GM19099 (cell line): Measurements from ENCODE around the gene BICC1.

Experiments
- POLR2A ChIP-seq: IDR thresholded peaks from 3 replicates; pipeline ENCODE4 v1.6.1; 2011; ENCODE audit warnings: low read depth; ENCODE audit not compliant: insufficient read length; ENCODE audit errors: extremely low read depth

BICC1 gene

DNA sequence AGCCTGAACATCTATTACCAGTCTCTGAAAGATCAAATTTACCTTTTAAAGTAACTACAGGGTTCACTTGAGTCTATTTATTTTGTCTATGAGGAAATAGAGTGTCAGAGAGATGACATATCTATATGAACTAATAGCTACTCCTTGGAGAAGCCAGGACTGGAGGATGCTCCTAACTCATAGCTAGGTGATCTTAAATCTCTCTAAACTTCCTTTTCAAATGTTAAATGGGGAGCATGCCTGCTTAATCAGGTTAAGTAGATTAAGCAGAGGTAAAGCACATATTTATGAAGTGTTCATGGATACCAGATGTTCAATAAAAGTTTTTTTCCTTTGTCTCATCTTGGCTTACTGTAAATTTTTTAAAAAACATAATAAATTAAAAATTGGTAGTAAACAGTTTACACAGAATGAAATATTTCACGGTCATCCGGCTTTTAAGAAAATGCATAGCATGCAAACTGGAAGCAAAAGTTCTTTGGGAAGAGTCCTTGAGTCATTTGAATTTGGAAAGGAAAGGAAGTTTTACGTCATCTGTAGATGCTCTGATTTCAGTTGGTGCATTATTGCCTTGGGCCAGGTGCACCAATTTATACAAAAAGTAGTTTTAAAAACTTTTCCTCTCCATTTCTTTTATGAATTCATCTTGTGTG, 155.1 kb downstream of the BICC1 start:
- no peak for TF ChIP-seq POLR2A

DNA sequence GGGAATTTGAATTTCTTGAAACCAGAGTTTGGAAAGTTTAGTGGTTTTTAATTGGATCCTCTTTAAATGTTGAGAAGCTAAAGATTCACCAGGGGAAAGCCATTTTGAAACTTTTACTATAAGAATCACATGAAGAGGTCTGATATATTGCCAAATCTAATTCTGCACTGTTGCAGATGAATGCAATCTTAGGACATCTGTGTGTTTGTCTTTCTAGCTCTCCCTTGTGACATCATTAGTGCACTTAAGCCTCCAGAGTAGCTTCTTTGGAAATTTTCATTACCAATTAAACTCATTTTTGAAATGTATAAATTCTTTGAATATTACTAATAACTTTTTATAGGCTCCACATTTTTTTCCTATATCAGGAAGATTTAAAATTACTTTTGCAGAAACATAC, 160.2 kb downstream of the BICC1 start:
- TF ChIP-seq POLR2A, result no peak

DNA sequence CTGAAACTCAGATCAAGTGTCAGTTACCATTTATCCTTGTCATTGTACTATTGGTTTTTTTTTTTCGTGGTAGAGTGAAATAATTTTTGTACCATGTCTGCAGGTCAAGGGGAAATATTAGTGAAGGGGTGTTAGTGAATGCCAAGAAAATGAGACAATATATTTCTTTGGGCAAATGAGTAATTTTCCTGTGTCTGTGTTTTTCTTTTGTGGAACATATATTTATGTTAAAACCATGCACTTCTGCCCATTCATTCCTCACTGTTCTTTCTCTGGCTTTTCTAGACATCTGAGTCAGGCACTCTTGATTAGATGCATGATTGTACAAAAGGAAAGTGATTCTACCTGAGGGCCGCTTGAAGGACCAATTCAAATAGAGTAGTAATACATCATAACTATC, 161.6 kb downstream of the BICC1 start:
- TF ChIP-seq POLR2A, result no peak

DNA sequence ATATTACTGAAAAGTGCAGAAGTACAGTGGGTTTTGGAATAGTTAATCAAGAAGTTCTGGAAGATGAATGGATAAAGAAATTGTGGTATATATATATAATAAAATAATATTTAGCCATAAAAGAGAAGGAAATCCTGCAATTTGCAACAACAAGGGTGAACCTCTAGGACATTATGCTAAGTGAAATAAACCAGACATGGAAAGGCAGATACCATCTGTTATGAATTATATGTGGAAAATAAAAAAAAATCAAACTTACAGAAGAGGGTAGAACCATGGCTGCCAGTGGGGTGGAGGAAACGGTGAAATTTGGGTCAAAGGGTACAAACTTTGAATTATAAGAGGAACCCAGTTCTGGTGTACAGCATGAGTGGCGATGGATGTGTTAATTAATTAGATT, 162.6 kb downstream of the BICC1 start:
- TF ChIP-seq POLR2A, result no peak

DNA sequence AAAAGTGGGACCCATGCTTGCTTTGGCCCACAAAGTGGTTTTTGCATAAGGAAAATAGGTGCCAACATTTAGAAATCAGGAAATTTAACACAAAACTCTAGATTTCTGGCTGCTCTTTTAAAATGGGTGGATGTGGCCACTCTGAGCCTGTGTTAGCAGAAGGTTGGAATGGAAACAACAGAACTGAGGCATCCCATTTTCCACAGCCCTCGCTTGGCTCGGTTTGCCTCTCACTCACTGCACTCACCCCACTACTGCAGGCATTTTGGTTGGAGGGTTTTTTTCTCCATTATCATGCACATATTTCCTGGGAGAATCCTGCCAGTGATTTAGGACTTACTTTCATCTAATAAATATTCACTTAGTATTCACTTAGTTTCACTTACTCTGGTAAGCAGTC, 178.9 kb downstream of the BICC1 start:
- no peak for TF ChIP-seq POLR2A

DNA sequence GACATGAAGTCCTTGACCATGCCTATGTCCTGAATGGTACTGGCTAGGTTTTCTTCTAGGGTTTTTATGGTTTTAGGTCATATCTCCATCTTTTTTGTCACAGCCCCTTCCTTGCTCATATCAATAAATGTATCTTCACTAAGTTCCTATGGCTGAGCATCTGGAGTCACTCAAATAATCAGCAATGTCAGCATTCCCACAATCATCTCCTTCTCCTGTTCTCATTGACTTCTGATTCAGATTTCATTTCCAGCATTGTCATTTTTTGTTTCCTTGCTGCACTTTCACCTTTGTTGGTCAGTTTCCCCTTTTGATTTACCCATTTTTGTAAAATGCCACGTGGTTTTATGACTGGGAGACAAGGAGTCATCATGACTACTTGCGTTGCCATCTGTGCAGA, 181.2 kb downstream of the BICC1 start:
- no peak for TF ChIP-seq POLR2A

DNA sequence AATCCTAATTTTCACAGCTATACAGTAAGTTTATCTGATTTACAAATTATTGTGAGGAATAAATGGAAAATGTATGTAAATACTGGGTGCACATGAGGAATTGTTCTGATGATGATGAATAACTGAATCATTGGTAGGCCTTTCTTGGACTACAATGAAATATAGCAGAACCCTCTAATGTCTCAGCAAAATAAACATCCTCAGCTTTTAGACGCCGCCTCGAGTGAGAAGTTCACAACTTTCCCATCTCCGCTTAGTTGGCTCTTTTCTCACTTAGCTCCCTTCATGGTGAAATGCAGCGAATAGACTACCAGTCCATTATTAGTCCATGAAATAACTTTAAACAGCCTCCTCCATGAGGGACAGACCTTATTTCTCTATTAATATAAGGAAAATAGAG, 182.3 kb downstream of the BICC1 start:
- TF ChIP-seq POLR2A, result no peak

DNA sequence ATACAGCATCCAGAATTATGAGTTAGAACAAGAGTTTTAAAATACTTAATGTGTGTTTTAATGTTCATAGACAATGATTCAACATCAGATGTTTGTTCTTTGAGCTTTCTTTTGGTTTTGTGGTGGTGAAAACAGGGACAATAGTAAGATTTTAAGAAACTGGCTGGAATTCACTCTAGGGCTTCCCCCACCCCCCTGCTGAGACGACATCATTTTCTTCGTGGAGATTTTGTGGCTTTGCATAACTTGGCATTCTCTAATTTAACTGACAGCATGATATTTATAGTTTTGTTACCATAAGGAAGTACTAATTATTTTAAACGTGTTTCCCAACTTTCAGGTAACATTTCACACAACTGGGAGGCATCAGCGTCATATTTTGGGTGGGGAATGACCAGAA, 184.1 kb downstream of the BICC1 start:
- no peak for TF ChIP-seq POLR2A

DNA sequence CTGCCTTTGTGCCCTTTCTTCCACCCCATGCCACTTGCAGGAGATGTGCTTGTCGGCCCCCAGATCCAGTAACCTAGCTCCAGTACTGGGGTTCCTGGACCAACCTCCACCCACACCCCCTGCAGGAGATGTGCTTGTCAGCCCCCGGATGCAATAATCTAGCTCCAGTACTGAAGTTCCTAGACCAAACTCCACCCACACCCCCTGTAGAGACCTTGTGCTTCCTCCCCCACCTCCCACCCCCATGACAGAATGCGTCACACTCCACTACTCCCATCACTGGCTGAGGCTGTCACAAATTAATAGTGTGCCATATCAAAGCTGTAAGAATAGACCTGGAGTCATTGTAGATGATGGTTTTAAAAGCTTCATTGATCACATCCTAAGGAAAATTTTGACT, 185.0 kb downstream of the BICC1 start:
- no peak for TF ChIP-seq POLR2A

DNA sequence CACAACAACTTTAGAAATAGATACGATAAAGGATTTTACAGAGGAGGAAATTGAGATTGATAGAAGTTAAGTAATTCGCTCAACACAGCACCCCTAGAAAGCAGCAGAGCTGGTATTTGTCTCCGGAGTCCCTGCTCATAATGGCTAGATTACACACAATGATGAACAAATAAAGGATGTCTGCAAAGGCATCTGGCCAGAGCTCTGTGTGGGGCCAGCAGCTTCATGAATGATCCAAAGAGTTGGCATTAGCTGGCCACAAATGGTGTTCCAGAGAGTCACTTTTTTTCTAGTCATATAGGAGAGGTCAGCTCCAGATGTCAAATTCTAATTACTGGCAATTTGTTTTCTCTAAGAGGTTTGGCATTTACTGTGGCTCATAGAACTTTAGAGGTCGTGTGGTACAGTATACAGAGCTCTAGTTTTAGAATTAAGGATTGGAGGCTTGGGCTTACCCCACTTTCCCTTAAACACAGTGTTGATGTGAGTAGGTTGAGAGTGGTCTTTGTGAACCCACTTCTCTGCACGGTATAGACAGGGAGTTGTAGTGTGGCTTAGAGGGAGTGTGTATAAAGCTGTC, 186.2 kb downstream of the BICC1 start:
- TF ChIP-seq POLR2A, result no peak

DNA sequence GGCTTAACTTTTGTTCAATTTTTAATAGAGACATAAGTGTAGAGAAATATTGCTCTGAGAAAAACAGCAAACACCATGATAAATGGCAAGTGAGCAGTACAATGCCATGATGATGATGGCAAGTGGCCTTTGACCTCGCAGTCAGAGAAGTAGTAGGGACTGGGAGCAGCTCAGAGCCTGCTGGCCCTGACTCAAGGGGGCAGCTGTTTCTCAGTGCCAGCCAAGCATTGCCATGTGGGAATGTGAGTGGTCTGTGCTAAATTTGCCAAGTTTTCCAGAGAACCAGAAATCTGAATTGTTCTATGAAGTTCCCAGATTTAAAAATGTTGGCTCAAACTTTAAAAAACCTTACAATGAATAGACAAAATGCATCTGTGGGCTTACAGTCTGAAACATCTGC, 187.9 kb downstream of the BICC1 start:
- no peak for TF ChIP-seq POLR2A

DNA sequence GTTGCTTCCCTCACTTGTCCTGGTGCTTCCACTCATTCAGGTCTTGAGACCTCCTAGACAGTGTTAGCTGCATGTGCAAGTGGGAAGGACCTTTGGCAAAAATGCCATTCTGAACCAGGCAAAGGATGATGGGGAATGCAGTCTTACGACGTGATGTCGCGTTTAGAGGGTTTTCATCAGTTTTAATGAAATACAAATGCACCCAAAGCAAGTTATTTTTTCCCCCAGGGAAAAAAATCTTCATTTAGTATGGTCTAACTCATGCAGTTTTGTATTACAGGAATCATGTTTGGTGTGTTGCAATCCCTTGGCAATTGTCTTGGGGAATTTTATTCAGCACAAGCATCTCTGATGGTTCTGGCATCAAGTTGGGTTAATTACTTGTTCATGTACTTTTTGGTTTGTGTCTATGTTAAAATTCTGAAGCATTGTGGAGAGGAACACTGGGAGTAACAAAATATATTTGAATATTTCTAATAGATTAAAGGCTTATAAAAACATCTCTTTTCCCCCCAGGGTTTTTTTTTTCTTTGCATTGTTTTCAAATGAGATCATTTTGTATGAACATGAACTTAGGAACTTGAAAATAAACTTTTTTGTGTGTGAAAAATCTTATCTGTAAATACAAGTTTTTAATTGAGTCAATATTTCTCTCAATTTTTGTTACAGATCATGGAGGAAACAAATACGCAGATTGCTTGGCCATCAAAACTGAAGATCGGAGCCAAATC, 188.9 kb downstream of the BICC1 start:
- no peak for TF ChIP-seq POLR2A

DNA sequence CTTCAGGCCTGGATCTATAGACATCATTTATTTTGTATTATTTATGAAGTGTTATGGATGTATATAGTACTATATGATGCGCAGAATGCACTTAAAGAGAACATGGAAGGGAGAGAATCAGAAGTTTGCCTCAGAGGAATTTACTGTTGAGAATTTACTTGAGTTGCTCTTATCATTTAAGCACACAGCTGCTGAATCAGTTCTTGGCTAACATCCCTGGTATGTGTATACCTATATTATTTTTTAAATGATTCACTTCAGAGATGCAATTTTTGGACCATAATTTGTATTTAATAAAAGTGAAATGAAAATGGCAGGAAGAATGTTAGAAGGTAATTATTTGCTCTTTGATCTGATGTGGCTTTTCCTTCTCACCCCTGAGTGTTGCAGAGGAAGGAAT, 191.6 kb downstream of the BICC1 start:
- TF ChIP-seq POLR2A, result no peak

DNA sequence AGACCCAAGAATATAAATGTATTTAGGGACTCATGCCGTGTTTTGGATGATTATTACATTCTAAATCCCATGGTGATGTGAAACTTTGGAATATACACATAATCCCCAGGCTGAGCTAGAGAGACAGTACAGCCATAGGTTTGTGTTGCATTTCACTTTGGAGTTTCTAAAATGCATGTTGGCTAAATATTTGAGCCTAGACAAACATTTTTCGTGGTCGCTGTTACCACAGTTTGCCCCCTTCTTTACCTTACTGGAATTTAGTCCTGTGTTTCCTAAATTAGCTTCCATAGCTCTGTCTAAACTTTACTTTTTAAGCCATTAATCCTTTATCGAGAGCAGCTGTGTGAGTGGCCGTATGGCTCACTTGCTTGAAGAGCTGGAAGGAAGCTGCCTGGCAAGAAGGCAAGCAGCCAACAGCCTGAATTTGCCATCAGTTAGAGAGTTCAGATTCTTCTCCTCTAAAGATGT, 192.0 kb downstream of the BICC1 start:
- TF ChIP-seq POLR2A, result no peak

DNA sequence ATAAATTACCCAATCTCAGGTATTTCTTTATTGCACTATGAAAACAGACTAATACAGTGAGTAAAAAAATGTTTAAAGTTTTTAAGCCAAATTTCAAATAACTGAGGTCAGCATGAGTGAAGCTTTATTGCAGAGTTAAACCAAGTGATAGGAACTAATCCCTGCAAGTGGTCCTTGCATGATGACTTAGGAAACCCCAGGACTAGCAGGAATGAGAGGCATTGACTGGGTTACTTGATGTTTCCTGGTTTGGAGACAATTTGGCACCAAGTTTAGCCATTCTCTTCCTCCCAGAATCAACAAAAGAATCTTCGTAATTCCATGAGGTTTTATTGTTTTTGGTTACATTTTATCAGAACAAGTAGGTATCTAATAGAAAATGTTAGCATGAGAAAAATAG, 194.2 kb downstream of the BICC1 start:
- TF ChIP-seq POLR2A, result no peak

DNA sequence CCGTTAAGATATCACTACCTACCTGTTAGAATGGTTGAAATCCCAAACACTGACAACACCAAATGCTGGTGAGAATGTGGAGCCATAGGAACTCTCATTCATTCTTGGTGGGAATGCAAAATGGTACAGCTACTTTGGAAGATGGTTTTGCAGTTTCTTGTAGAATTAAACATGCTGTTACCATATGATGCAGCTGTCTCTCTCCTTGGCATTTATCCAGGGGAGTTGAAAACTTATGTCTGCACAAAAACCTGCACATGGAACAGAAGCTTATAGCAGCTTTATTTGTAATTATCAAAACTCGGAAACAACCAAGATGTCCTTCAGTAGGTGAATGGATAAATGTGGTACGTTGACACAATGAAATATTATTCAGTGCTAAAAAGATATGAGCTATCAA, 199.5 kb downstream of the BICC1 start:
- no peak for TF ChIP-seq POLR2A
